CD4-positive, alpha-beta memory T cell (primary cell): ENCODE measurements around the gene CMIP. TPM values are rescaled to one million over a fixed set of nuclear protein-coding genes. Genes with fewer than 3 reads are reported as not detected.
A peak's percentile ranks its signal among the peaks of the same experiment; 100 is the strongest.

Experiments
- CTCF ChIA-PET: fragments of 350-600 bp; sonication (Branson Sonifier 250); formaldehyde crosslinking; loops from one replicate; lab custom pipeline; 2021; ENCODE audit warnings: inconsistent platforms; ENCODE audit not compliant: partially characterized antibody; lab: Charles Lee
- POLR2A ChIA-PET: fragments of 350-600 bp; sonication (Branson Sonifier 250); formaldehyde crosslinking; loops from one replicate; lab custom pipeline; 2021; ENCODE audit not compliant: partially characterized antibody; lab: Charles Lee
- DNase-seq, 5 donors: peaks; one replicate each; pipeline versions ENCODE4 v3.0.0 to v3.0.0-alpha.2; 2020 to 2022; ENCODE audit warnings: mixed read lengths in 1 of 5
- H3K27ac ChIP-seq: one replicate; pipeline ENCODE4 v1.7.0; 2013; ENCODE audit warnings: low read depth, low read length
- H3K27me3 ChIP-seq: 2 replicates; pipeline ENCODE4 v1.7.0; 2013; ENCODE audit warnings: mild to moderate bottlenecking, low read length, moderate library complexity; ENCODE audit not compliant: insufficient read depth
- H3K36me3 ChIP-seq: 2 replicates; pipeline ENCODE4 v1.7.0; 2013; ENCODE audit warnings: mild to moderate bottlenecking, low read length, moderate library complexity; ENCODE audit not compliant: insufficient read depth
- H3K4me1 ChIP-seq: 2 replicates; pipeline ENCODE4 v1.7.0; 2013; ENCODE audit warnings: mild to moderate bottlenecking, low read length, moderate library complexity; ENCODE audit not compliant: insufficient read depth
- H3K4me3 ChIP-seq, 2 donors: one replicate each; pipeline ENCODE4 v1.7.0; 2013; ENCODE audit warnings: low read length in 2 of 2, mild to moderate bottlenecking in 1 of 2
- H3K9me3 ChIP-seq, 2 donors: one replicate each; pipeline ENCODE4 v1.7.0; 2013; ENCODE audit warnings: low read length in 2 of 2, control low read depth in 1 of 2; ENCODE audit not compliant: control insufficient read depth in 1 of 2
- H3K27ac Mint-ChIP-seq, 7 donors: one replicate each; pipeline ENCODE4 v1.8.0; 2020 to 2021; ENCODE audit warnings: mixed read lengths in 7 of 7, mild to moderate bottlenecking in 6 of 7, inconsistent platforms in 3 of 7, moderate library complexity in 3 of 7
- H3K27me3 Mint-ChIP-seq, 2 donors: one replicate each; pipeline ENCODE4 v1.8.0; 2020 to 2021; ENCODE audit warnings: mixed read lengths in 2 of 2
- H3K36me3 Mint-ChIP-seq, 2 donors: one replicate each; pipeline ENCODE4 v1.8.0; 2020 to 2021; ENCODE audit warnings: mixed read lengths in 2 of 2, inconsistent platforms in 1 of 2, mild to moderate bottlenecking in 1 of 2
- H3K4me1 Mint-ChIP-seq, 4 donors: one replicate each; pipeline ENCODE4 v1.8.0; 2020 to 2021; ENCODE audit warnings: mixed read lengths in 4 of 4, mild to moderate bottlenecking in 1 of 4
- H3K4me3 Mint-ChIP-seq, 8 donors: one replicate each; pipeline ENCODE4 v1.8.0; 2020 to 2021; ENCODE audit warnings: mixed read lengths in 8 of 8, mild to moderate bottlenecking in 7 of 8, moderate library complexity in 6 of 8, inconsistent platforms in 3 of 8
- H3K9me3 Mint-ChIP-seq, 8 donors: one replicate each; pipeline ENCODE4 v1.8.0; 2020 to 2021; ENCODE audit warnings: mixed read lengths in 8 of 8, mild to moderate bottlenecking in 5 of 8, inconsistent platforms in 3 of 8, moderate library complexity in 1 of 8
- intact Hi-C: fragments of 100-400 bp; cut with micrococcal nuclease; formaldehyde crosslinking; loops from one replicate; pipeline ENCODE4 v1.15.1; 2023
- polyA plus RNA-seq, 2 donors: library from polyadenylated mRNA; unstranded; fragments of 300-500 nt; fragmentation: Illumina TruSeq; gene quantifications; one replicate each; pipeline ENCODE4 v1.2.3, GENCODE V29; 2021
- total RNA-seq, 2 experiments: library from RNA; stranded (reverse); gene quantifications; one replicate each; pipeline ENCODE4 v1.2.3, GENCODE V29; 2021

Gene CMIP
- total and polyA plus RNA-seq, 4 experiments from 2014 or later = 0.84 to 36.4 (median 33.2) TPM; not detected in 1

DNA sequence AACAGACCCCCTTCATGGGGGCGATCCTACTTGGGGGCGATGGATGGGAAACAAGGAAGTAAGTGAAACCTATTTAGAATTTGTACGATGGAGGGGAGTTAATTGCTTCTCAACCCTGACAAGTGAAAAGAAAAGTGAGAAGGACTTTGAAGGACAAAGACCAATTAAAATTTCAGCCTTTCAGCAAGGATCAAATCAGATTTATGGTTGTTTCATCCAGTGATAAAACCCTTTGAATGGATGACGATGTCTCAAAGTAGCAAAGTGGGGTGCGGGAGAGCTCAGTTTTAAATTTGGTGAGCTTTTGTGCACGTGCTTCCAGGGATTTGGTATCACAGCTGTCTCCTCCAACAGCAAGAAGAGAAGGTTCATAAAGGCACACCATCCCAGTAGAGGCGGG is 51.7 kb downstream of the CMIP start:
- CTCF ChIA-PET = no interaction called here
- Mint-ChIP-seq H3K27ac (peak overlapping the region in 3 of 7 donors; percentile 5 to 36 (median 19)), H3K36me3 (peaks cover 0 to 8% of the 10 kb centered on the region in 2 donors), H3K4me3 (peak overlapping the region in 1 of 8 donors; percentile 15), H3K27me3 (no peaks in the 10 kb centered on the region), H3K4me1 (peaks cover 19 to 65% (median 48%) of the 10 kb centered on the region in 4 donors), H3K9me3 (no peaks in the 10 kb centered on the region)
- H3K27me3 ChIP-seq = no peaks in the 10 kb centered on the region
- H3K4me1 ChIP-seq = peaks cover 21% of the 10 kb centered on the region
- H3K9me3 ChIP-seq = no peaks in the 10 kb centered on the region
- no peaks in the 10 kb centered on the region for H3K36me3 ChIP-seq
- intact Hi-C loops = no loop called here
- no peak overlapping the region for H3K4me3 ChIP-seq
- POLR2A ChIA-PET = no interaction called here
- DNase-seq = no peak
- no peak overlapping the region for H3K27ac ChIP-seq

DNA sequence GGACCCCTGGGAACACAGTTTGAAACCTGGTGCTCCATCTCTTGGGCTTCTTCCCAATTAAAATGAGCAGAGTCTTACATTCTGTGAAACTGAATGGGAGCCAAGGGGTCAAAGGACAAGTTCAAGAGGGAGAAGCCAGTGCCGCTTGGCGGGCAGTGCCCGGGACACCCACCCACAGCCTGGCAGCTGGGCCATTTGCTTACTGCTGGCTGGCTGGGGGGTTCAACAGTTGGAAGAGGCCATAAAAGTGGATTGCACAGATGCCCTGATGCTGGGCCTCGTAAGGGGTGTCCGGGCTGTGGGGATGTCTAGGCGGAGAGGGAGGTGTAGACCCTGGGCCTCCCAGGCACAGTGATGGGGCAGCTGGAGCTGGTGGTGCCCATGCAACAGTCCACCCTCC is 52.1 kb downstream of the CMIP start:
- intact Hi-C loops = no loop called here
- peak overlapping the region in 1 of 7 donors; percentile 19 for H3K27ac Mint-ChIP-seq
- no peaks in the 10 kb centered on the region for H3K27me3 ChIP-seq
- no peak overlapping the region for H3K27ac ChIP-seq
- no peaks in the 10 kb centered on the region for H3K9me3 ChIP-seq
- no peak overlapping the region for H3K4me3 ChIP-seq
- no peak for DNase-seq
- peaks cover 0 to 2% (median 0%) of the 10 kb centered on the region in 8 donors for H3K9me3 Mint-ChIP-seq
- H3K4me1 Mint-ChIP-seq = peaks cover 19 to 61% (median 45%) of the 10 kb centered on the region in 4 donors
- H3K4me3 Mint-ChIP-seq = no peak overlapping the region
- H3K4me1 ChIP-seq = peaks cover 21% of the 10 kb centered on the region
- H3K36me3 ChIP-seq = no peaks in the 10 kb centered on the region
- H3K27me3 Mint-ChIP-seq = no peaks in the 10 kb centered on the region
- H3K36me3 Mint-ChIP-seq = peaks cover 0 to 5% of the 10 kb centered on the region in 2 donors
- ChIA-PET POLR2A (no interaction called here), CTCF (no interaction called here)

DNA sequence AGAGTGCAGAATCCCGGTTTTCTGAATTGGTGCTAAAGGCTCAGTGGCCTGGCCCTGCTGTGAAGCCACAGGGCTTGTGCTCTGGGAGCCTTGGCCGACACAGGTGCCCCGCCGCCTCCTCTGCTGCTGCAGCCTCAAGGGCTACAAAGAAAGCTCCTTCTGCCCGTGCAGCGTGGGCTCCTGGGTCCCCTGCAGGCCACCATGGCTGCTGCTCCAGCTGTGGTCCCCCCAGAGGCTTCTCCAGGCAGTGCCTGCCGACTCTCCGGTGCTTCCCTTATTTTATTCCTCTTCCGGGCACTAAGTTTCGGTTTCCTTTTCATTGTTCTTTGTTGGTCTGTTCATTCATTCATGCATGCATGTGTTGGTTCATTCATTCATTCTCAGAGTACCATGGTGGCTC is 53.1 kb downstream of the CMIP start:
- H3K36me3 Mint-ChIP-seq = peaks cover 0 to 3% of the 10 kb centered on the region in 2 donors
- peak overlapping the region in 4 of 7 donors; percentile 26 to 89 (median 70) for H3K27ac Mint-ChIP-seq
- peaks cover 21% of the 10 kb centered on the region for H3K4me1 ChIP-seq
- no peaks in the 10 kb centered on the region for H3K9me3 ChIP-seq
- H3K4me3 Mint-ChIP-seq = peak overlapping the region in 6 of 8 donors; percentile 1 to 82 (median 52)
- H3K27me3 ChIP-seq = no peaks in the 10 kb centered on the region
- peaks cover 18 to 61% (median 43%) of the 10 kb centered on the region in 4 donors for H3K4me1 Mint-ChIP-seq
- intact Hi-C loops = no loop called here
- H3K4me3 ChIP-seq = no peak overlapping the region
- H3K27me3 Mint-ChIP-seq = no peaks in the 10 kb centered on the region
- no peak overlapping the region for H3K27ac ChIP-seq
- CTCF ChIA-PET = no interaction called here
- DNase-seq = peak in 2 of 5 donors; percentile 16 to 17
- POLR2A ChIA-PET = no interaction called here
- H3K9me3 Mint-ChIP-seq = peaks cover 0 to 2% (median 0%) of the 10 kb centered on the region in 8 donors
- H3K36me3 ChIP-seq = no peaks in the 10 kb centered on the region

DNA sequence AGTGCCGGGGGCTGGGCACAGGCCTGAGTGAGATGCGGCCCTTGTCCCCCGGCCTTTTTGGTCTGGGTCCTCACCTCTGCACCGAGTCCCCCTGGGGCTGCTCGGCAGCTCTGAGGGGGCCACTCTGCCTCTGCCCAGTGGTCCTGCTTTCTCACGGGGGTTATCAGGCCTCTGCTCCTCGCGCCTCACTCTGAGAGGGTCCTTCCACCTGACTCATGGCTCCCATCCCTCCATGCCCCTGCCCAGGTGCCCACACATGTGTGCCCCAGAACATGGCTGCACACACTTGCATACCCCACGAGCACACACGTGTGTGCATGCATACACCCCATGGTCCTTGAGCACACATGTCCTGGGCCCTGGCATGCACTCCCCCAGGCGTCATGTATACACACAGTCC is 53.7 kb downstream of the CMIP start:
- CTCF ChIA-PET = no interaction called here
- peak overlapping the region in 2 of 7 donors; percentile 37 to 66 for H3K27ac Mint-ChIP-seq

DNA sequence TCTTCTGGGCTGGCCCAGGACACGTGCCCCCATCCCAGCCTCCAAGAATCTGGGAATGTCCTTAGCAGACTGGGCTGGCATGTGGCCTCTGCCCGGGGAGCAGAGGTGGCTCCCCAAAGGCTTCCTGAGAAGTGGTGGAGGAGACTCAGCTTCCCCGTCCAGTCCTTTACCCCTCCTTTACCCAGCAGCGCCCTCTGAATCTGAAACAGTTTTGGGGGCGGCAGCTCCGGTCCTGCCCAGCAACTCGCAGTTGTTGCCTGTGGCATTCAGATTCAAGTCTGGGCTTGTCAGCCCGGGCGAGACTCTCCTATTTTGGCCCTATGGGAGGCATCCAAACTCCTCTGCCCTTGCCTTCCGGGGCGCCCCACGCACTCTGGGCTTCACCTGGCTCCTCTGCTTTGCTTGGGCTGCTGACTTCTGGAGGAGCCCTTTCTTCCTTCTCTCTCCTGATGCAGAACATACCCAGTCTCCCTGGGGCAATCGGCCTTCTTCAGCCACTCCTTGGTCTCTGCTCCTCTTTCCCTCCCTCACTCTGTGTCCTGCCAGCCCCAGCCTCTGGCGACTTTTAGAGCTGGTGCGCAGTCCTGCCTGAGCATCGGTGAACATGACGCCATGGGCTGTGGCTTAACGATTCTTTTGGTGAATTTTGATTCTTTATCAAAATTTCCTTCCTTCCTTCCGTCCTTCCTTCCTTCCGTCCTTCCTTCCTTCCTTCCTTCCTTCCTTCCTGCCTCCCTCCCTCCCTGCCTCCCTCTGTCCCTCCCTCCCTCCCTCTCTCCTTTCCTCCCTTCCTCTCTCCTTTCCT is 55.2 kb downstream of the CMIP start:
- intact Hi-C loops = no loop called here
- POLR2A ChIA-PET = no interaction called here
- no peaks in the 10 kb centered on the region for H3K36me3 ChIP-seq
- Mint-ChIP-seq H3K4me1 (peaks cover 15 to 62% (median 45%) of the 10 kb centered on the region in 4 donors), H3K36me3 (peaks cover 0 to 3% of the 10 kb centered on the region in 2 donors), H3K4me3 (peak overlapping the region in 2 of 8 donors; percentile 19 to 32), H3K27ac (peak overlapping the region in 2 of 7 donors; percentile 44 to 81), H3K9me3 (peaks cover 0 to 2% (median 0%) of the 10 kb centered on the region in 8 donors), H3K27me3 (no peaks in the 10 kb centered on the region)
- no peaks in the 10 kb centered on the region for H3K27me3 ChIP-seq
- no peak for DNase-seq
- no peak overlapping the region for H3K4me3 ChIP-seq
- CTCF ChIA-PET = no interaction called here
- H3K27ac ChIP-seq = no peak overlapping the region
- H3K4me1 ChIP-seq = peaks cover 15% of the 10 kb centered on the region
- H3K9me3 ChIP-seq = no peaks in the 10 kb centered on the region

More for the DNA sequence above, 53.7 kb downstream of the CMIP start:
- H3K4me3 Mint-ChIP-seq = peak overlapping the region in 1 of 8 donors; percentile 11
- intact Hi-C loops = no loop called here
- H3K4me3 ChIP-seq = no peak overlapping the region
- H3K27me3 Mint-ChIP-seq = no peaks in the 10 kb centered on the region
- H3K36me3 ChIP-seq = no peaks in the 10 kb centered on the region
- DNase-seq = no peak
- no peaks in the 10 kb centered on the region for H3K9me3 ChIP-seq
- peaks cover 0 to 2% (median 0%) of the 10 kb centered on the region in 8 donors for H3K9me3 Mint-ChIP-seq
- H3K4me1 ChIP-seq = peaks cover 21% of the 10 kb centered on the region
- POLR2A ChIA-PET = no interaction called here
- peaks cover 18 to 61% (median 44%) of the 10 kb centered on the region in 4 donors for H3K4me1 Mint-ChIP-seq
- no peaks in the 10 kb centered on the region for H3K27me3 ChIP-seq
- no peak overlapping the region for H3K27ac ChIP-seq
- peaks cover 0 to 3% of the 10 kb centered on the region in 2 donors for H3K36me3 Mint-ChIP-seq

DNA sequence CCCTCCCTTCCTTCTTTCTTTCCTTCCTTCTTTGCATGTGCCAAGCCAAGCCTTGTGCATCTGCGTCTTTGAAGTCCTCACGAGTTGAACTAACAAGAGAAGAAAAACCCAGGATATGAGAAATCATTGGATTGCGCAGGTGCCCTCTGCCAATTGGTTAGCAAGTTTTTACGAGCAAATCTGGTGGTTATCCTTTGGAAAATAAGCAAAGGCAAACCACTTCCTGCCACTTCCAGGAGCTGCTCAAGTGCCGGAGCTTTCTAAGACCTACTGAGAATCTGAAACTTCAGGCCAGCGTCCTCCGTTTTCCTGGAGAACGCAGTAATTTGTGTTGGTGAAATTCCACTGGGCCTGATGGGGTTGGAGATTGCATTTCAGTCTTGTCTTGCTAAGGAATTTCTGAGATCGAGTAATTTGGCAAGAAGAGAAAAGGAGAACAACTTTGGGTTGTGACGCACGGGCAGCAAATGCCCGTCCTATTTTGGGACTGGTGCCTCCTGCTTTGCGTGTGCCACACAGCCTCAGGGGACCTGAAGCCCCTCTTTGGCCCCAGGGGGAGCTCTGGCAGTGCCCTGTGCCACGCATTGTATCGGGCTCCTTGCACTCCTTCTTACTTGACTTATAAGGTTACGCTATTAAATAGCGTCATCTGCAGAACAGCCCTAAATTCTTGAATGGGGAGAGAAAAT is 56.4 kb downstream of the CMIP start:
- Mint-ChIP-seq H3K4me1 (peaks cover 17 to 62% (median 40%) of the 10 kb centered on the region in 4 donors), H3K4me3 (no peak overlapping the region), H3K9me3 (peaks cover 0 to 2% (median 0%) of the 10 kb centered on the region in 8 donors), H3K36me3 (peaks cover 0 to 3% of the 10 kb centered on the region in 2 donors), H3K27me3 (no peaks in the 10 kb centered on the region), H3K27ac (peak overlapping the region in 4 of 7 donors; percentile 4 to 72 (median 47))
- Histone ChIP-seq H3K27ac (no peak overlapping the region), H3K9me3 (no peaks in the 10 kb centered on the region), H3K4me3 (no peak overlapping the region), H3K4me1 (peaks cover 15% of the 10 kb centered on the region), H3K36me3 (no peaks in the 10 kb centered on the region), H3K27me3 (no peaks in the 10 kb centered on the region)
- ChIA-PET POLR2A (no interaction called here), CTCF (no interaction called here)
- DNase-seq = no peak
- intact Hi-C loops = no loop called here
